A549 (cell line): ENCODE results near the gene CYP4F2.
"Not testable (repeated sequence)": the region's sequence is repeated elsewhere in the genome, so short reads cannot be mapped to it uniquely, and the experiment has no call there.

ENCODE experiments used
- EP300 ChIP-seq, 2 experiments: fragments of >200 bp; sonication (Bioruptor Twin); formaldehyde crosslinking; IDR thresholded peaks; 2 replicates in 1 of 2; 3 replicates in 1 of 2; pipeline ENCODE4 v1.6.1; 2016 to 2017
- GATA3 ChIP-seq: IDR thresholded peaks from 2 replicates; pipeline ENCODE4 v1.6.1; 2012; ENCODE audit warnings: borderline replicate concordance
- JUN ChIP-seq, 2 experiments: fragments of >200 bp; sonication (Bioruptor Twin); formaldehyde crosslinking; IDR thresholded peaks; 2 replicates in 1 of 2; 3 replicates in 1 of 2; pipeline ENCODE4 v1.6.1; 2016 to 2017
- KDM5A ChIP-seq: fragments of 200-600 bp; sonication (generic); IDR thresholded peaks from 2 replicates; pipeline ENCODE4 v1.6.1; 2016; ENCODE audit warnings: antibody characterized with exemption, mild to moderate bottlenecking
- MAZ ChIP-seq: fragments of 150-350 bp; IDR thresholded peaks from 2 replicates; pipeline ENCODE4 v1.6.1; 2014; ENCODE audit warnings: antibody characterized with exemption, low read depth, low read length, borderline replicate concordance
- MYC ChIP-seq: IDR thresholded peaks from 2 replicates; pipeline ENCODE4 v1.6.1; 2012; ENCODE audit warnings: mild to moderate bottlenecking, inconsistent platforms, low read length, improper control_type of control experiment, borderline replicate concordance
- POLR2A ChIP-seq: IDR thresholded peaks from 2 replicates; pipeline ENCODE4 v1.6.1; 2012; ENCODE audit warnings: mild to moderate bottlenecking, low read length
- RAD21 ChIP-seq, 2 experiments: fragments of >200 bp in 1 of 2; sonication (Bioruptor Twin) in 1 of 2; formaldehyde crosslinking in 1 of 2; IDR thresholded peaks in 1 of 2; conservative IDR thresholded peaks in 1 of 2; 2 replicates in 1 of 2; 3 replicates in 1 of 2; pipeline ENCODE4 v1.6.1; 2012 to 2018; ENCODE audit warnings: inconsistent platforms in 1 of 2
- RFX5 ChIP-seq: fragments of 450-650 bp; IDR thresholded peaks from 2 replicates; pipeline ENCODE4 v1.7.1; 2014; ENCODE audit warnings: antibody characterized with exemption, mild to moderate bottlenecking, moderate library complexity
- RNF2 ChIP-seq: fragments of 200-600 bp; sonication (generic); IDR thresholded peaks from 2 replicates; pipeline ENCODE4 v1.6.1; 2016; ENCODE audit warnings: low read depth, mild to moderate bottlenecking, antibody characterized with exemption, moderate library complexity, borderline replicate concordance
- TP53 ChIP-seq: fragments of 250-450 bp; sonication (Bioruptor Pico); IDR thresholded peaks from 2 replicates; pipeline ENCODE4 v1.5.0; 2021; ENCODE audit warnings: mild to moderate bottlenecking, moderate library complexity
- ZFP36 ChIP-seq: fragments of 450-650 bp; IDR thresholded peaks from 2 replicates; pipeline ENCODE4 v1.6.1; 2014; ENCODE audit warnings: borderline replicate concordance; ENCODE audit not compliant: partially characterized antibody
- TF ChIP-seq, protein P1 (sequence below): fragments of >200 bp; sonication (Bioruptor Twin); formaldehyde crosslinking; IDR thresholded peaks from 3 replicates; pipeline ENCODE4 v1.5.1; 2016
- TF ChIP-seq, protein P2 (sequence below): fragments of 200-600 bp; sonication (generic); IDR thresholded peaks from 2 replicates; pipeline ENCODE4 v1.6.1; 2016; ENCODE audit warnings: antibody characterized with exemption, mild to moderate bottlenecking, moderate library complexity

DNA sequence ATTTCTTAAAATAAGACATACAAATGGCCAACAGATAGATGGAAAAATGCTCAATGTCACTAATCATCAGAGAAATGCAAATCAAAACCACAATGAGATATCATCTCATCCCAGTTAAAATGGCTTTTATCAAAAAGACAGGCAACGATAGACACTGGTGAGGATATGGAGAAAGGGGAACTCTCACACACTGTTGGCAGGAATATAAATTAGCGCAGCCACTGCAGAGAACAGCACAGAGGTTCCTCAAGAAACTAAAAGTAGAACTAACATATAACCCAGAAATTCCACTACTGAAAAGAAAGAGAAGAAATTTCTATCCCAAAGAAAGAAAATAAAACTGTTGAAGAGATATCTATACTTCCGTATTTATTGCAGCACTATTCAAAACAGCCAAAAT, 14.5 kb downstream of the CYP4F2 start:
- not testable (repeated sequence) for TF ChIP-seq EP300 (IDR thresholded peaks at IDR 0.05); POLR2A; RNF2; RFX5; ZFP36; RAD21 (conservative IDR thresholded peaks at IDR 0.05 in 1 of 2, IDR thresholded peaks at IDR 0.05 in 1 of 2); KDM5A; MAZ; TP53 (CRISPR knock-in tag); MYC; JUN (IDR thresholded peaks at IDR 0.05); GATA3
- TF ChIP-seq, protein P1, sequence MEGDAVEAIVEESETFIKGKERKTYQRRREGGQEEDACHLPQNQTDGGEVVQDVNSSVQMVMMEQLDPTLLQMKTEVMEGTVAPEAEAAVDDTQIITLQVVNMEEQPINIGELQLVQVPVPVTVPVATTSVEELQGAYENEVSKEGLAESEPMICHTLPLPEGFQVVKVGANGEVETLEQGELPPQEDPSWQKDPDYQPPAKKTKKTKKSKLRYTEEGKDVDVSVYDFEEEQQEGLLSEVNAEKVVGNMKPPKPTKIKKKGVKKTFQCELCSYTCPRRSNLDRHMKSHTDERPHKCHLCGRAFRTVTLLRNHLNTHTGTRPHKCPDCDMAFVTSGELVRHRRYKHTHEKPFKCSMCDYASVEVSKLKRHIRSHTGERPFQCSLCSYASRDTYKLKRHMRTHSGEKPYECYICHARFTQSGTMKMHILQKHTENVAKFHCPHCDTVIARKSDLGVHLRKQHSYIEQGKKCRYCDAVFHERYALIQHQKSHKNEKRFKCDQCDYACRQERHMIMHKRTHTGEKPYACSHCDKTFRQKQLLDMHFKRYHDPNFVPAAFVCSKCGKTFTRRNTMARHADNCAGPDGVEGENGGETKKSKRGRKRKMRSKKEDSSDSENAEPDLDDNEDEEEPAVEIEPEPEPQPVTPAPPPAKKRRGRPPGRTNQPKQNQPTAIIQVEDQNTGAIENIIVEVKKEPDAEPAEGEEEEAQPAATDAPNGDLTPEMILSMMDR: not testable (repeated sequence)
- TF ChIP-seq, protein P2, sequence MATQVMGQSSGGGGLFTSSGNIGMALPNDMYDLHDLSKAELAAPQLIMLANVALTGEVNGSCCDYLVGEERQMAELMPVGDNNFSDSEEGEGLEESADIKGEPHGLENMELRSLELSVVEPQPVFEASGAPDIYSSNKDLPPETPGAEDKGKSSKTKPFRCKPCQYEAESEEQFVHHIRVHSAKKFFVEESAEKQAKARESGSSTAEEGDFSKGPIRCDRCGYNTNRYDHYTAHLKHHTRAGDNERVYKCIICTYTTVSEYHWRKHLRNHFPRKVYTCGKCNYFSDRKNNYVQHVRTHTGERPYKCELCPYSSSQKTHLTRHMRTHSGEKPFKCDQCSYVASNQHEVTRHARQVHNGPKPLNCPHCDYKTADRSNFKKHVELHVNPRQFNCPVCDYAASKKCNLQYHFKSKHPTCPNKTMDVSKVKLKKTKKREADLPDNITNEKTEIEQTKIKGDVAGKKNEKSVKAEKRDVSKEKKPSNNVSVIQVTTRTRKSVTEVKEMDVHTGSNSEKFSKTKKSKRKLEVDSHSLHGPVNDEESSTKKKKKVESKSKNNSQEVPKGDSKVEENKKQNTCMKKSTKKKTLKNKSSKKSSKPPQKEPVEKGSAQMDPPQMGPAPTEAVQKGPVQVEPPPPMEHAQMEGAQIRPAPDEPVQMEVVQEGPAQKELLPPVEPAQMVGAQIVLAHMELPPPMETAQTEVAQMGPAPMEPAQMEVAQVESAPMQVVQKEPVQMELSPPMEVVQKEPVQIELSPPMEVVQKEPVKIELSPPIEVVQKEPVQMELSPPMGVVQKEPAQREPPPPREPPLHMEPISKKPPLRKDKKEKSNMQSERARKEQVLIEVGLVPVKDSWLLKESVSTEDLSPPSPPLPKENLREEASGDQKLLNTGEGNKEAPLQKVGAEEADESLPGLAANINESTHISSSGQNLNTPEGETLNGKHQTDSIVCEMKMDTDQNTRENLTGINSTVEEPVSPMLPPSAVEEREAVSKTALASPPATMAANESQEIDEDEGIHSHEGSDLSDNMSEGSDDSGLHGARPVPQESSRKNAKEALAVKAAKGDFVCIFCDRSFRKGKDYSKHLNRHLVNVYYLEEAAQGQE: not testable (repeated sequence)
